GM12878 (cell line): ENCODE data around the gene C2orf92. TPM values are rescaled to one million over a fixed set of nuclear protein-coding genes. Genes with fewer than 3 reads are reported as not detected.

Experiments used
- ATAC-seq: fragments of 200-7000 bp; cut with Tn5 transposase; 3 replicates; pipeline ENCODE4 v1.9.1; 2020; ENCODE audit warnings: mild to moderate bottlenecking, moderate library complexity
- BruUV-seq: library from RNA; stranded (reverse); fragments of 400-500 nt; replicated peaks from 2 replicates; lab custom pipeline; 2021; lab: Mats Ljungman, UMichigan
- CTCF ChIA-PET: fragments of 300-600 bp; sonication (Branson Sonifier 250); formaldehyde crosslinking; extraction: SDS; loops from one replicate; lab custom pipeline; 2021; ENCODE audit warnings: inconsistent platforms; lab: Yijun Ruan, JAX
- POLR2A ChIA-PET: fragments of 350-600 bp; formaldehyde crosslinking; extraction: SDS; loops from one replicate; lab custom pipeline; 2021; ENCODE audit warnings: inconsistent platforms; lab: Charles Lee
- RAD21 ChIA-PET: fragments of 300-600 bp; sonication (Branson Sonifier 250); formaldehyde crosslinking; loops from one replicate; lab custom pipeline; 2023; ENCODE audit warnings: antibody characterized with exemption; ENCODE audit not compliant: unreplicated experiment; lab: Charles Lee
- SMC1A ChIA-PET: fragments of 300-600 bp; sonication (Branson Sonifier 250); formaldehyde crosslinking; loops from one replicate; lab custom pipeline; 2023; ENCODE audit not compliant: unreplicated experiment, uncharacterized antibody; lab: Charles Lee
- DNase-seq: peaks from one replicate; pipeline ENCODE4 v3.0.0-alpha.2; 2011; ENCODE audit warnings: low read depth, low spot score
- FAIRE-seq: peaks from 3 replicates; lab custom pipeline; 2011; peaks lifted over from hg19 to GRCh38; lab: Jason Lieb, UNC
- H2AFZ ChIP-seq: 2 replicates; pipeline ENCODE4 v1.6.0; 2011; ENCODE audit warnings: low read depth, low read length, control low read depth; ENCODE audit not compliant: control insufficient read depth
- H3K27ac ChIP-seq: 2 replicates; pipeline ENCODE4 v1.5.1; 2011; ENCODE audit warnings: control low read depth; ENCODE audit not compliant: control insufficient read depth, insufficient read depth
- H3K27me3 ChIP-seq, 2 experiments: replicated peaks in 1 of 2; 2 replicates each; pipeline versions ENCODE4 v1.6.0 to v1.6.1; 2011; ENCODE audit warnings: low read length in 1 of 2; ENCODE audit not compliant: control insufficient read depth in 2 of 2, insufficient read depth in 2 of 2
- H3K36me3 ChIP-seq, 2 experiments: 2 replicates each; pipeline ENCODE4 v1.5.1; 2011; ENCODE audit warnings: low read length in 1 of 2; ENCODE audit not compliant: control insufficient read depth in 2 of 2, insufficient read depth in 2 of 2
- H3K4me1 ChIP-seq: 2 replicates; pipeline ENCODE4 v1.6.1; 2011; ENCODE audit warnings: mild to moderate bottlenecking, low read length, moderate library complexity, mixed read lengths; ENCODE audit not compliant: control insufficient read depth, insufficient read depth
- H3K4me2 ChIP-seq: 2 replicates; pipeline ENCODE4 v1.6.0; 2011; ENCODE audit warnings: control low read depth; ENCODE audit not compliant: control insufficient read depth, insufficient read depth
- H3K4me3 ChIP-seq: fragments of 200-600 bp; sonication (generic); 2 replicates; pipeline ENCODE4 v1.5.1; 2016
- H3K79me2 ChIP-seq: 2 replicates; pipeline ENCODE4 v1.6.0; 2011; ENCODE audit warnings: low read length; ENCODE audit not compliant: control insufficient read depth, insufficient read depth
- H3K9ac ChIP-seq: 2 replicates; pipeline ENCODE4 v1.8.0; 2011; ENCODE audit warnings: low read length, control low read depth, mixed read lengths; ENCODE audit not compliant: control insufficient read depth, insufficient read depth
- H3K9me3 ChIP-seq: replicated peaks from 3 replicates; pipeline ENCODE4 v1.5.1; 2011; ENCODE audit warnings: mild to moderate bottlenecking, low read length; ENCODE audit not compliant: control insufficient read depth, insufficient read depth
- H4K20me1 ChIP-seq: 2 replicates; pipeline ENCODE4 v1.6.0; 2011; ENCODE audit not compliant: control insufficient read depth, insufficient read depth
- ATF7 ChIP-seq: fragments of 450-650 bp; IDR thresholded peaks from 2 replicates; pipeline ENCODE4 v1.6.1; 2016; ENCODE audit warnings: low read depth, mild to moderate bottlenecking
- NFIC ChIP-seq: IDR thresholded peaks from 2 replicates; pipeline ENCODE4 v1.6.1; 2012; ENCODE audit warnings: low read depth, mild to moderate bottlenecking, inconsistent platforms, low read length, moderate library complexity
- SMAD1 ChIP-seq: fragments of 450-650 bp; IDR thresholded peaks from 2 replicates; pipeline ENCODE4 v1.6.1; 2018; ENCODE audit warnings: mild to moderate bottlenecking, low read depth; ENCODE audit not compliant: partially characterized antibody
- WGBS: methylation state at CpG from one replicate; pipeline ENCODE4 v1.1.6; 2016; ENCODE audit warnings: low lambda C conversion rate; ENCODE audit not compliant: insufficient replicate concordance, insufficient coverage; ENCODE audit errors: missing lambda C conversion rate; 5-methylcytosine and 5-hydroxymethylcytosine counted together
- in situ Hi-C: fragments of 300-500 bp; cut with MboI; formaldehyde crosslinking; loops from 9 replicates; pipeline ENCODE4 v1.14.3; 2018; ENCODE audit warnings: mixed read lengths
- intact Hi-C: fragments of 100-400 bp; cut with micrococcal nuclease; formaldehyde crosslinking; loops from one replicate; pipeline ENCODE4 v1.14.2; 2022; ENCODE audit not compliant: unreplicated experiment
- polyA plus RNA-seq, 11 experiments: library from polyadenylated mRNA; depleted of rRNA in 4 of 11; unstranded in 6 of 11; stranded (reverse) in 5 of 11; fragments of >200 nt; fragmentation: Nextera tagmentation in 4 of 11; fragmentation: Illumina TruSeq in 1 of 11; extraction: Ambion mirVana in 4 of 11; extraction: Trizol in 1 of 11; gene quantifications; 1 replicate in 1 of 11; 2 replicates in 10 of 11; pipeline versions ENCODE4 v1.2.1 to v1.2.3, GENCODE V29; 2011 to 2016; ENCODE audit warnings: inconsistent platforms in 2 of 11, missing spikeins in 2 of 11, low read depth in 1 of 11
- total RNA-seq, 4 experiments: library from RNA; depleted of rRNA in 3 of 4; stranded (reverse); fragments of >200 nt in 3 of 4; fragmentation: Illumina TruSeq in 1 of 4; extraction: Trizol in 1 of 4; gene quantifications; 2 replicates each; pipeline versions ENCODE4 v1.2.1 to v1.2.3, GENCODE V29; 2013 to 2021
- TF ChIP-seq, protein P1 (sequence below): fragments of 450-650 bp; IDR thresholded peaks from 2 replicates; pipeline ENCODE4 v1.6.1; 2016; ENCODE audit warnings: mild to moderate bottlenecking

The C2orf92 gene
- total and polyA plus RNA-seq, 10 of the 15 experiments (the other 5 are each of a cell fraction or from before 2014, with no cell fraction given), result 0.40 to 10.1 (median 3.7) TPM

DNA sequence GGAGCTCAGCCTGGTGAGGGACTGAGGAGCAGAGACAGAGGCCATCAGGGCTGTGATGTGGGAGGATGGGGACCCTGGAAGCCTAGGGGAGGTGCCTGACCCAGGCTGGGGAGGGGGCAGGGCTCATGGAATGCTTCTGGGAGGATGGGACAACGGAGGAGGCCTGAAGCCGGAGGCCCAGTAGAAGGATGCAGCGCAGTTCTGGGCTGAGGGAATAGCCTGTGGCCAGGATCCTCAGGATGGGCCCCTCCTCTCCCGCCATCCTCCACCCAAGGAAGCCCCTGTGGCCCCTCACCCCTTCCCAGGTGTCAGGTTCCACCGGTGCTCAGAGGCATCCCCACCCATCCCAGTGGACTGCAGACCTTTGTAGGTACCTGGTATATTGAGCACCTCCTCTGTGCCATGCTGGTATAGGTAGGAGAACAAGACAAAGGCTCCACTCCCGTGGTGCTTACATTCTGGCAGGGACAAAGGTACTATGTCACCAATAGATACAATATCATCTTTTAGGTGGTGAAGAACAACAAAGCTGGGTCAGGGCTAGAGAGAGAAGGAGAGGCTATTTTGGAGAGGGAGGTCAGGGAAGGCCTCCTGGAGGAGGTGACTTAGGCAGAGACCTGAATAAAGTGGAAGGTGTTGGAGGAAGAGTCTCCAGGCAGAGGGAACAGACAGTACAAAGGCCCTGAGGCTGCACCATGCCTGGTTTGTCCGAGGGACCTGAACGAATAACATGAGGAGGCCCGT is 46.6 kb downstream of the C2orf92 start:
- ChIA-PET RAD21 (no interaction called here), POLR2A (no interaction called here)

More for the DNA sequence above, 46.6 kb downstream of the C2orf92 start:
- in situ Hi-C loops (no loop called here), intact Hi-C loops (no loop called here)
- FAIRE-seq, result no peak
- Histone ChIP-seq H3K27me3 (no peaks in the 10 kb centered on the region), H3K79me2 (no peaks in the 10 kb centered on the region), H4K20me1 (no peaks in the 10 kb centered on the region), H3K4me3 (no peak overlapping the region), H3K36me3 (no peaks in the 10 kb centered on the region), H2AFZ (no peak overlapping the region), H3K27ac (no peak overlapping the region), H3K9ac (no peak overlapping the region), H3K4me1 (peaks cover 12% of the 10 kb centered on the region; the same call in 1 of the 2 replicates), H3K9me3 (no peaks in the 10 kb centered on the region), H3K4me2 (no peak overlapping the region)
- ChIA-PET CTCF (interaction anchor here (1.1 kb wide), 1 partner anchor 13 kb away, joined by 3 read pairs; no protein-coding TSS in a partner anchor), SMC1A (no interaction called here)
- TF ChIP-seq, protein P1, sequence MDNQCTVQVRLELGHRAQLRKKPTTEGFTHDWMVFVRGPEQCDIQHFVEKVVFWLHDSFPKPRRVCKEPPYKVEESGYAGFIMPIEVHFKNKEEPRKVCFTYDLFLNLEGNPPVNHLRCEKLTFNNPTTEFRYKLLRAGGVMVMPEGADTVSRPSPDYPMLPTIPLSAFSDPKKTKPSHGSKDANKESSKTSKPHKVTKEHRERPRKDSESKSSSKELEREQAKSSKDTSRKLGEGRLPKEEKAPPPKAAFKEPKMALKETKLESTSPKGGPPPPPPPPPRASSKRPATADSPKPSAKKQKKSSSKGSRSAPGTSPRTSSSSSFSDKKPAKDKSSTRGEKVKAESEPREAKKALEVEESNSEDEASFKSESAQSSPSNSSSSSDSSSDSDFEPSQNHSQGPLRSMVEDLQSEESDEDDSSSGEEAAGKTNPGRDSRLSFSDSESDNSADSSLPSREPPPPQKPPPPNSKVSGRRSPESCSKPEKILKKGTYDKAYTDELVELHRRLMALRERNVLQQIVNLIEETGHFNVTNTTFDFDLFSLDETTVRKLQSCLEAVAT, result no peak
- TF ChIP-seq ATF7, result no peak
- TF ChIP-seq NFIC, result no peak
- TF ChIP-seq SMAD1, result no peak
- BruUV-seq, result no TSS peak
- DNase-seq, result no peak
- ATAC-seq, result no peak
- WGBS, result 64% methylated on average over 9 of the region's 9 CpGs
